PC-9 (cell line): ENCODE results near the gene PRR3.

Source experiments
- CTCF ChIP-seq: fragments of 200-600 bp; sonication (generic); conservative IDR thresholded peaks from 2 replicates; pipeline ENCODE4 v1.6.1; 2017; ENCODE audit warnings: mixed run types, antibody characterized with exemption, mild to moderate bottlenecking, moderate library complexity
- EZH2 ChIP-seq: fragments of 200-600 bp; sonication (generic); IDR thresholded peaks from 2 replicates; pipeline ENCODE4 v1.8.0; 2017; ENCODE audit warnings: antibody characterized with exemption, low read depth

GRCh38 chr6:30611150-30611855 is 54.2 kb downstream of the PRR3 start:
- TF ChIP-seq CTCF (no peak), EZH2 (no peak)
